Measurements from ENCODE around the gene HDAC4.

Gene HDAC4

DNA sequence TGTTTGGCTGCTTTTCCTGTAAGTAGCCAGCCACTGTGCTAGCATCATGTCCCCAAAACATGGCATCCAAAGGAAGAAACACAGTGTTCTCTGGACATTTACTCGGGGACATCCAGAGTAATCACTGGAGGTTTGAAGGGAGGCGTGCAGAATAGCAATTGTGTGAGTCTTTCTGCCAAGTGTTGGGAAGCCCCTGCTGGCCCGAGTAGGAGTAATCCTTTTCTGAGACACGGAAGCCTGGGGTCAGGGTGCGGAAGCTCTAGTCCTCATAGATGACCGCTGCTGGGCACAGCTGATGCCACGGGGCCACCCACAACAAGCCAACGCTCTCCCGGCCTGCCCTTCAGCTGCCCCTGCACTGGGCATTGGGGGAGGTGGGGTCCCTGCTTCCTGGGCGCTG is 24.8 kb upstream of the HDAC4 start:
- no peak for DNase-seq

DNA sequence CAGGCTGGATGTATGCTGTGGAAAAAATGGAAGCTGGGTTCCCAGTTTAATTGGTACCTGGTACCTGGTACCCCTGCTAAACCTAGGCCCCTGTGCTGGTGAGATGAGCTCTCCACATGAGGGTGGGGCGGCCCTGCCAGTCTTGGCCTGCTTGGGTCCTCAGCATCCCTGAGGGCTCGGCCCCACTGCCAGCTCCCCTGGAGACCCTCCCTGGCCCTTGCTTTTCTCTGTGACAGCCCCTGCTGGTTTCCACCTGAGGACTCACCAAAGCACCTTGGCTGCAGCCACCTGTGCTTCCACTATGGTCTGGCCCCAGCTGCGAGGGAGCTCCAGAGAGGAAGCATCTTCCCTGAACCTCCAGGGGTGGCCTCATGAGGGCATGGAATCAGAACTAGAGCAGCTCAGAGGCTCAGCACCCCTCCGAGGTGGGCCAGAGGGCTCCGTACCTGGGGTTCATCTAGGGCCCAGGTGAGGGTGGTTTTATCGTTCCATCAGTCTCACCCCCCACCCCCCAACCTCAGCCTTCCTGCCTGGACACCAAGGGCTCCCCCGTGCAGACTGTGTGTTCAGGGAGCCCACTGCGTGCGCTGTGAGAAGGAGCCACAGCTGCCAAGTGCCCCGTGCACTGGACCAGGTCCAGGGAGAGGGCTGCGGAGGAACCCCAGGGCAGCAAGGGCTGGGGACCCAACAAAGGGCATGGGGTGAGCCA is 23.7 kb upstream of the HDAC4 start:
- no peak for DNase-seq

DNA sequence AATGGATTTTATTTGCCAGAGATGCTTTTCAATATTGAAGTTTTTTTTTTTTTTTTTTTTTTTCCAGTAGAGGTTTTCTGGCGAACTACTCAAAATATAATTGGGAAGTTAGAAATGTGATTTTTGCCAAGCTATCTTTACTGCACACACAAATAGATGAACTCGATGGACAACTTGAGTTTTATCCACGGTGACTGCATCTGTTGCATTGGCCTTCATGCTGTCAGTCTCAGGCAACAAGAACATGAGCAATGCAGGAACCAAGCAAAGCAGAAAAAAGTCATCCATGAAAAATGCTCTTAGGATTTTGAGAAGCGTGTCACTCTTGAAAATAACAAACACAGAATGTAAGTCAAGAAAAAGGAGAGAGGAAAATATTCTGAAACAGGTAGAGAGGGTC is 22.7 kb upstream of the HDAC4 start:
- no peak for DNase-seq

DNA sequence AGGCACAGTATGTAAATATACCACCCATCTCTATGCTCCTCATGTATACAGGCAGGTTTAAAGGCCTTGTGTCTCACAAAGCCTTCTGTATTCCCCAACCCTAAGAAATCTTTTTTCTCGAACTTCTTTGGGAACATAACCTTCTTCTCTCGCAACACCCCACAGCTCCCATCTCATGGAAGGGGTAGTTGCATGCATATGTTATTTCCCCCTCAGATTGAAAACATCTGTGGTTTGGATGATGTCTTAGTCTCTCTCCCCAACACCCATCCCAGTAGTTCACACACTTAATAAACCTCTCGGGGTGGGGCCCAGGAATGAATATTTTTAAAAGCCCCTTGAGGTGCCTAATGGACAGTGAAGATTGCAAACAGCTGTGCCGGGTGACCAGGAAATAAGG is 21.0 kb upstream of the HDAC4 start:
- no peak for DNase-seq

DNA sequence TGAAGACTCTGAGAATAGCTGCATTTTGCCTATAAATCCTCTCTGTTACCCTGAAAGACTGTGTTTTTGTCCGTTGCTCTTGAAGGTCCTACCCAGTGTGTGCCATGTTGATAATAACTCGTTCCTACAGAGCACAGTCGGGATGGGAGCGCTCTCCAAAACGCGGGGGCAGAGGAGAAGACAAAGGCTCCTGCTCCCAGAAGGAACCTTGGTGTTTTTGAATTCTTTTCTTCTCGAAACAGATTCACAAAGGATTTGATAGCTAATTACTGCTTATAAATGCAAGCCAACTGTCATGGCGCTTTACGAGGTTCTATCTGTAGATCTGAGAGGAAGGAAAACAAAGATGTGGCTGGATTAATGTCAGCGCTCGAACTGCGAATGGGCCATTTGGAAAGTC is 19.3 kb upstream of the HDAC4 start:
- DNase-seq, result no peak

DNA sequence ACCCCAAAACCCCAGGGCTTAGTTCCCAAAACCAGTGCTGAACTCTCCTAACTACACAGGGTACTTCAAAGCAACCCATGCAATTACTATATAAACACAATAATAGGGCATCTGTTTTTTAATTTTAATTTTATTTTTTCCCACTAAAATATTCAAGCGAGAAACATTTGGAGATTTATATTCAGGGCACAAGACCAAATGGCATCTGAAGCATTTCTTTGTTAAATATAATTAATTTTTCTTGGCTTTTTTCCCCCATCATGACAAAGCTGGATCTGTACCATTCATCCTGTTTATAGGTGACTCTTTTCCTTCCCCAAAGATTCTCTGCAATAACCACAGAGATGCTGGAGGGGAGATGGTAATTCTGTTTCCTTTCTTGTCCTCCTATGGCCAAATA is 18.1 kb upstream of the HDAC4 start:
- DNase-seq, result no peak

DNA sequence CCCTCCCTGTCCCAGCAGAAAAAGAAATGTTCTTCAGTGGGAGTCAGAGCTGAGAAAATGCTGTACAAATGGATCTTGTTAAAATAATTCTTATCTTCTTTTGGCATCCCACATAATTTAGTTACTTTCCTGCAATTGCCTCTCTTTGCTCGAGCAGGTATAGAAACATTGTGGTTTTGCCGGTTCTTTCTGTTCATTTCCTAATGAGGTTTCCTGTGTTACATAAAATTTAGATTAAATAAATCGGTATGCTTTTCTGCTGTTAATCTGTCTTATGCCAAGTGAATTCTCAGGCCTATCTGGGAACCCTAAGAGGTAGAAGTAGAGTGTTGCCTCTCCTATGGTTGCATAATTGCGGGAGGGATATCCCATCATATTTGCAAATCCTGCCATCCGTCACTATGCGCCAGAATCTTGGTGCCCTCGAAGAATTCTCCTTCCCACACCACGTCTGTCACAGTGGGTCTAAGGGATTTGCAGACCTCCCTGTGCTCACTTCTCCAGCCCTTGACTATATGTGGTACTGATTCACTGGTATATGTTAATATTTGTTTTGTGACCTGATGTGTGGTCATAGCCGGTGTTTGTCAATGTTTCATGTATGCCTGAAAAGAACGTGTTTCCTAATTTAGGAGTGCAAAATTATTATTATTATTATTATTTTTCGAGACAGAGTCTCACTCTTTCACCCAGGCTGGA is 12.2 kb upstream of the HDAC4 start:
- no peak for DNase-seq

DNA sequence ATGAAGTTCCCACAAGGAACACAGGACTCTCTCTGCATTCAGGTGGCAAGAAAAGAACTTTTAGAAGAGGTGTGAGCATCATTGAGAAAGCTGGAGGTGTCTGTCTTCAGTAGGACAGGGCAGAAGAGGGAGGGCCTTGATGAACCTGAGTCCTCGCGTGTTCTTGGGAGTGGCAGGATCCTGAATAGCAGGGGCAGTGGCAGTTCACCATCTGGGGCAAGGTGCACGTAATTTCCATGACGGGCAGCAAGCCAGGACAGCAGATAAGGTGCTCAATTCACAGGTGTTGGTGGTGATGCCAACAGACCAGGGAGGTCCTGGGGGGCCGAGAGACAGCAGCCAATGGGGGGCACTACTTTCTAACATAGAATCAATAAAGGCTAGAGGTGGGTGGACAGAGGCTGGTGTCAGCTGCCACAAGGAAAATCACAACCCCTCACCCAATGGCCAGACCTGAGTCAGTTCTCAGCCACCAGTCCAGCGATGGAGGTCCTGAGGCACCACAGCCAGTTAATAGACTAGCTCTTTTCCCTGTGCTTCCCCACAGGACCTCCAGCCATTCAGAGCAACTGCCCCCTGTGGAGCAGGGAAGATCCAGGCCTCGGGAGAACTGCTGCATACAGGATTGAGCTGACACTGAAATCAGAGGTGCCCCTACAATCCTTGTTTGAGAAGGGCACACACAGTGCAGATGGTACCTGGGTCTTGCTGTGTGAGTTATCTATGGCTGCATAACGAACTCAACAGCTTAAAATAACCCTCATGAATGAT is 10.9 kb upstream of the HDAC4 start:
- no peak for DNase-seq

DNA sequence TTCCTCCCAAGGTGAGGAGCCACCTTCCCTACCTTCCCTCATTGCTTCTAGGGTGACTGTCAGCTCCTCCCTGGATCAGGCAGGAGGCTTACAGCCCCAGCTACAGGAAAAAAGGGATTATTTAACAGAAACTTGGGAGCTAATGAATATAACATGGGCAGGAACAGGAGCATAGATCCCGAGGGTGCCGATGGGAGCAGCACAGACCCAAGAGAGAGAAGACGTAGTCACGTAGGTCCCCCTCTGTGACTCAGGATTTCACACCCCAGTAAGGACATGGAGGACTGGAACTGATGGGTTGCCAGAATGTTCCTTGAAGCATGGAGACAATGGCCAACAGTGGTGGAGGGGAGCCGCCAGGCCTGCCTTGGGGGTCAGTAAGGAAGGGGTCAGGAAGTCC is 10.3 kb upstream of the HDAC4 start:
- DNase-seq, result no peak

DNA sequence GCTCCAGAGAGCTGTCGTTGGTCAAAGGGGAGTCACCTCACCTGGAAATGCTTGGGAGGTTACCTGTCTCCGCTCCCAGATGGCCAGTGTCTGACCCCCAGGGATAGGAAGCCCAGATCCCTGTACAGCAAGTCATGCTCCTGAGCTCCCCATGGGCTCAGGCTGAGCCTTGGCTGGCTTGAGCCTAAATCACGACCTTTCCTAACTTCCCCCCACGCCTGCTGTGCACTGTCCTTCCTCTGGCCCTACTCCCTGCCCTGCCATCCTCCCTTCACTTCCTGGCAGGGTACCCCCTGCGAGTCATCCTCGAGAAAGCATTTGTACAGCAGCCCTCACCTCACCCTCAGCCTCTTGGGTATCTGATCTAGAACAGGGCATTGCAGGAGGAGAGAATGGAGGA is 9.2 kb upstream of the HDAC4 start:
- DNase-seq, result no peak

DNA sequence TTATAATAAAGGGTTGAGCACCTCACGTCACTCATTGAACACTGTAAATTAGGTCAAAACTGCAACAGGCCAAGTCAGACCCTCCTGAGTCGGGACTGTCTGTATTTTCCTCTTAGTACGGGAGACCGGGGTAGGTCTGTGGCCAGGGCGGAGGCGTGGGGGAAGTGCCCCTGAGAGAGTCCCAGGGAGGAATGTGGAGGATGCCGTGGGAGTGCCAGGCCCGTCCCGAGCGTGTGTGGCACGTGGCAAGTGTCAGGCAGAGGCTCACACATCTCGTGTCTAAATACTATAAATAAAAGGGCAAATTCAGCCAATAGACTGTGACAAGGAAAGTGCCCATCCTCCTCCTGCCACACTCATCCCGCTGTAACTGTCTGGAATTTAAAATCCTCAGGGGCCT is 6.3 kb upstream of the HDAC4 start:
- DNase-seq, result no peak

DNA sequence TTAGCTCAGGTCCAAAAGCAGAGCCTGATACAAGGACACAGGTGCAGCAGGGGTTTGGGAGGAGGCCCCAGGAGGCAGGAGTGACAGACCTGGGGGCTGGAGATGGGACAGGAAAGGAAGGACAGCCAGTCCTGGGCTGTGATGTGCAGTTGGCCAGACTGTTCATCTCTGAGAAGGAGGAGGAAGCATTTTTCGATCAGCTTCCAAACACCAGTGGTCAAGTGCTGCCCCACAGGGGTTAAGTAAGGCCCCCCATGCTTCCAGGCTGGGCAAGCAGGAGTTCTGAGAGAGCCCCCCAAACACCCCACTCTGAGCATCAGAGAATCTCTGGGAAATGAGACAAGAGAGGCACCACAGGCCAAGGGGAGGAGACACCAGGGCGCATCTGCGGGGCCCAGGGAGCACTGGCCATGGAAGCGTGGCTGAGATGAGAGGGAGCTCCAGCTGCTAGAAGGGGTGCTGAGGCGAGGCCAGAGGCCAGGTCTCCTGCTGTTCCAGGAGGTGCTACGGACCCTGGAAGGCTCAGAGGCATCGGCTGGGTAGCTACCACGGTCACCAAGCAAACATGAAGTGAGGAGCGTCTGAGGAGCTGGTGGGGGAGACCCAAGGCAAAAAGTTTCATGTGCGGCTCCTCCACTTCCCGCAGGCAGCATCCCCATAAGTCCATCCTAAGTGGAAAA is 5.6 kb upstream of the HDAC4 start:
- DNase-seq, result no peak

DNA sequence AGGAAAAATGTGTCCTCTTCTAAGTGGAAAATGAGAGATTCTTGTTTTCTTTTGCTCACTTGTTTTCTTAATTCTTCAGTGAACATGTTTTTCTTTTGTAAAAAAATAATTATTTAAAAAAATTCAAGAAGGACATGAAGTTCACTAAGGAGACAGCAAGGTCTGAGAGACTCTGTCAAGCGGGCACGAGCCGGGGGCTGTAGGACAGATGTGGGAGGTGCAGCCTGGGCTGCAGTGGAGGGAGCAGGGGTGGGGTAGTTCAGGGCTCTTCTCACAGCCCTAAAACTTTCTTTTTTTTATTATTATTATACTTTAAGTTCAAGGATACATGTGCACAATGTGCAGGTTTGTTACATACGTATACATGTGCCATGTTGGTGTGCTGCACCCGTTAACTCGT is 4.3 kb upstream of the HDAC4 start:
- DNase-seq, result no peak

DNA sequence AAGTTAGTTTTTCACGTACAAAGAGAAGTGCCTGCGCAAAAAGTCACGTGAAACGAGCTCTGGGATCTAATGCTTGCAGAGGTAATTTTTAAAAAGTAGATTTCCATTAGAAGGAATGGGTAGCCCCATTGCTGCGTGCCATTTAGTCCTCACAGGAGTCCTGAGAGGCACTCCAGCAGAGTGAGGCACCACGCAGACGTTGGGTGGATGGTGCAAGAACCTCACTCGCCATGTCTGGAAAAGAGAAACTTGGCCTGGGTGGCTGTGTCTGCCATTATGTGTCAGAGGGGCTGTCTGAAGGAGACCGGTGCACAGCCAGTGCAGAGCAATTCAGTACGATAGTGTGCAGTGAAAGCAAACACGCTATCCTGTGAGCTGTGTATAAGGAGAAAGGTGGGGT is 1.8 kb upstream of the HDAC4 start:
- no peak for DNase-seq

DNA sequence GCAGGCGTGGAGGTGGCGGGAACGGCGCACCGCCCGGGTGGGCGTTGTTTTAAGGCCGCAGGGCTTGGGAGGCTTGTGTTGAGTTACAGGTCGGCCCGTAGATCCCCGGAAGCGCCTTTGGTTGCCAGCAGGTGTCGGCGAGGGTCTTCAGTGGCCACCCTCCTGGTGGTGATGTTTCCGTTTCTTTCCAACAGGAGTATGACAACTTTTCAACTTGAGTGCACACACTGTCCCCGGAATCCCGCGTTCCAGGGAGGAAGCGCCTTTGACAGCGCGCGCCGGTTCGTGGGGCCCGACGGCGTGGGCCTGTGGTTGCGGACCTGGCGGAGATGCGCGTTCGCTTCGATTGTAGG is 1.0 kb upstream of the HDAC4 start:
- DNase-seq, result no peak

DNA sequence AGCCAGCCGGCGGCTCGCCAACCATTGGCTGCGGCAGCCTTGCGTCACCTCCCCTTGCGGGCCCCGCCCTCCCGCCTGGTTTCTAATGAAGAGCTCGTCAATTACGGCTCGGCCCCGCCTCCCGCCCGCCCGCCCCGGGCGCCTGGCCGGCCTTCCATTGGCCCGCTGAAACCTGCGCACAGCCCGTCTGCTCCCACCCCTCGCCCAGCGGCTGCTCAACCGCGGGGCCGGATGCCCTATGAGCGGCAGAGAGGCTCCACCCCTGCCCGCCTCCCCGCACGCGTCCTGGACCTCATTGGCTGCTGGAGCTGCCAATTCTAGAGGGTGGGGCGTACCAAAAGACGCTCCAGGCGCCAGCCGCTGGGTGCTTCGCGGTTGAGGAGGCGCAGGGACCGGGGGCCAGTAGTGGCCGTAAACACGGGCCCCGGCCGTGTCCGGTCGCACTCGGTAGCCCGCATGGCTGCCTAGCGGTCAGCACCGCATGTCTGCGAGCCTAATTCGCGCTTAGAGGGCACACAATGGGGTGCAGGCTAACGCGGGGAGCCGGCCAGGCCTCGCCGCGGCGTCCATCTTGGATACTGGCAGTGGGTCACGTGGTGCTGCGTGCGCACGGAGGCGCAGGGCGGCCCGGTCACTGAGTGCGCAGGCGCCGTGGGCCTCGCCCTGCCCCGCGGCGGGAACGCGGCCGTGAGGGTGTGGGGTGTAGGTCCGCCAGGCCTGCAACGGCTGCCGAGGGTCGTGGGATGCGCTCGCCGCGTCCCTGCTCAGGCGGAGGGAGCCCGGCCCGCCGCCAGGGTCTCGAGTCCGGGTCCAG is 454 bp upstream of the HDAC4 start:
- peak; percentile 100 for DNase-seq

DNA sequence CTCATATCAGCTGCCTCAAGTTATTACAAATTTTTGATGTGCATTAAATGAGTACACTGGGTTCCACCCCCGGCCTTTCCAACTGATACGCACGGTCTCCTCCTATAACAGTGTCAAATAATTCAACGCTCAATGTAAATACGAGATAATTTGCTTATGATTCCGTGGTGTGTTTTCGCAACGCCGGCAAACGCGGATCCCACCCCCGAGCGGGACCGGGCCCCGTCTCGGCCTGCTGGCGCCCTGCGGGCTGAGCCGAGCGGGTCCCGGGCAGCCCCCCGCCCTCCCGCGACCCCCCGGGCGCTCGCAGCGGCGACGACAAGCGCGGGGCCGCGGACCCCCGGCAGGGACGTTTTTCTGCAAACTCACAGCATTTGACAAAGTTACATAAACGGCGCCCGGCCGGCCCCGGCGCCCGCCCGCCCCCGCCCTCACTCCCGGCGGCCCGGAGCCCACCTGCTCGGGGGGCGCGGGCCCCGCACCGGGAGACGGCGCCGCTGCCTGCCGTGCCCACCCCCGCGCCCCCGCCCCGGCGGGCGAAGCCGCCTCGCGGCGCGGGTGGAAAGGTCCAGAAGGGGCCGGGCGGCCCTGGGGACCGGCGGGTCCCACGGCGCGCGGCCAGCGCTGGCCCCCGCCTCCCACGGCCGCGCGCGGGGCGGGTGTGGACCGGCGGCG is 762 bp downstream of the HDAC4 start:
- DNase-seq, result no peak

DNA sequence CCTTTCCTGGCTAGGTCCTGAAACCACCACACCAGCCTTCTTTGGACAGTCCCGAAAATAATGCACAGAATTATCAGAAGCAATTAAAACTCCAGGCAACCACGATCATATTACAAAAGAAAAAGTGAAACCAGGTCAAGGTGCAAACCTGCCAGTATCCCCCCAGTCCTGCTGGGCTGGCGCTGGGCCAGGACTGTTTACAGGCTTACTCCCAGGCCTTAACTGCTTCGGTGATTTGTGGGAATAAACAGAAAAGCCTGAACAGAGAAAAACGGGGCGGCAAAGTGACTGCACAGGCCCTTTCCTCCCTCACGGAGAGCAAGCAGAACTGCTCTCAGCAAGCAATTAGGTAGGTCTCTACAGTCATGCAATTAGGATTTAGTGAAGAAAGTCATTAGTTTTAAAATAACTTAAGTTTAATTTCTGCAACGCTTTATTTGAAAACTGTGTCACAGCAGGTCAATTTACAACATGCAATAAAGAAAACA is 1.3 kb downstream of the HDAC4 start:
- peak; percentile 50 for DNase-seq

DNA sequence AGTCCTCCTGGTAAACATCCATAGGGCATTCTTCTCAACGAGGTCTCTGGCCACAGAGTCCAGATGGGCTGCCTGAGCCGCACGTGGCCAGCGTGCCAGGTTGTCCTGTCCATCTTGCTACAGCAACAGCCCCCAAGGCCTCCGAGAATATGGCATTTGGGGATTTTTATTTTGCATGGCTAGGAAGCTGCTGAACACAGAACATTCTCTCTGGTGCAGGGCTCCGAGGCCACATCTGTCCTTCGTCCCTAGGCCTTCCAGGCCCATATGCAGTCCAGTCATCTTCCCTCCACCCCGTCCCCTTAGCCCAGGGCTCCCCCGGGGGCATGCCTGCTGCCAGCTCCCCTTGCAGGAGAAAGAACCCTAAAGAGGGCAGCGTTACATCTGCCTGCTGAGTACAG is 2.3 kb downstream of the HDAC4 start:
- no peak for DNase-seq

DNA sequence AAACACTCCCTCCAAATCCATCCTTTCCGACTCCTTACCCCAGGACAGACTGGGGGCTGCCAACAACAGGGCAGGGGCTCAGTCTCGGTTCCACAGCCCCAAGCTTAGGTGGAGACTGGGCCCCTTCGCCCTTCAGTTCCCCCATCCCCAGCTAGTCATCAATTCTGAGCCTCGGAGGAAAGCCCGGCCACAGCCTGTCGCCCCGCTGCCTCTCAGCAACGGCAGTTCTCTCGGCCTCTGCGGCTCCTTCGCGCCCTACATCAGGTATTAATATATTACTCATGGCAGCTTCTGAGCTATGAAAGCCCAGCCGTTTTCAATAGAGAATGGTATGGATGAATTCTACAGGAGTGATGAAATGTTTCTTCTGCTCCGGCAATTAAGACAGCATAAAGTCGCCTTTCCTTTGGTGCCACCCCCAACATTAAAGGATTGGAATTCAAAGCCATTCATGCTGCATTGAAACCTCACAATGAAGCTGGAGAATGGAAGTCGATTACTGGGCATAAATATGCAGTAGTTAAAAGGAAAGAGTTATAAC is 2.8 kb downstream of the HDAC4 start:
- no peak for DNase-seq

DNA sequence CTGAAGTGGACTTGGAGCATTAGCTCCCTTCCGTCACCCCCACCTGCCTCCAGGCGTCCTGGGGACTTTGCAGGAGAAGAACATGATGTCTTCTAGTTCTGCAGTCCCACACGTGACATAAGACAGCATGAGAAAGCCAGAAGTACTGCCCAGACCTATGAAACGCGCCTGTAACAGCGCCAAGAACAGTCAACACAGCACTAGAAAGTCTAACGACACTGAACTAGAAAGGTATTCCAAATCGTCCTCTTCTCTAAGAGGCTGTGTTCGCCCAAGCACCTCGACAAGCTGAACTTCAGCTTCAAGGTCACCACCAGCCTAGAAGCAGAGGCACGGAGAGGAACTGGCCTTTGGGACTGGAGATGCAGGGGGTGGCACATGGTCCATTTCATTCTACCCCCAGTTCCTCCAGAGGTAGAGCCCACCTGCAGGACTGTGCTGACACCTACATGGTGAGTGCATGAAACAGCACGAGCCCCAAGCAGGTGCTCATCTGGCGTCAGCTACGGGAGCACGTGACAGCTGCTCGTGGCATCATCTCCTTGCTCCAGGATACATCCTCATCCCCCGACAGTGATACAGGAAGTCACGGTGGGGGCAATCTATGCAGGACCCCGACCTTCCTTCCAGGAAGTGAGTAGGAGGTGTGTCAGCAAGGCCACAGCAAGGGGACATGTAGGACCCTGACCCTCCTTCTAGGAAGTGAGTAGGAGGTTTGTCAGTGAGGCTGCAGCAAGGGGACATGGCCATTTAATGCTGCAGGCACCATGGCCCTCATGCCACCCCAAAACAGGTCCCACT is 3.7 kb downstream of the HDAC4 start:
- DNase-seq, result no peak
